HG03439 (cell line): ENCODE results near the gene OR1I1.
"Not testable (repeated sequence)": the region's sequence is repeated elsewhere in the genome, so short reads cannot be mapped to it uniquely, and the experiment has no call there.

Experiments used
- ATAC-seq: cut with Tn5 transposase; IDR thresholded peaks from one replicate; pipeline ENCODE4 v1.9.1; 2021; ENCODE audit warnings: mild to moderate bottlenecking, moderate library complexity; ENCODE audit not compliant: unreplicated experiment

OR1I1 gene

GRCh38 chr19:15097980-15098379 lies 16.0 kb downstream of the OR1I1 start:
- ATAC-seq = not testable (repeated sequence)

DNA sequence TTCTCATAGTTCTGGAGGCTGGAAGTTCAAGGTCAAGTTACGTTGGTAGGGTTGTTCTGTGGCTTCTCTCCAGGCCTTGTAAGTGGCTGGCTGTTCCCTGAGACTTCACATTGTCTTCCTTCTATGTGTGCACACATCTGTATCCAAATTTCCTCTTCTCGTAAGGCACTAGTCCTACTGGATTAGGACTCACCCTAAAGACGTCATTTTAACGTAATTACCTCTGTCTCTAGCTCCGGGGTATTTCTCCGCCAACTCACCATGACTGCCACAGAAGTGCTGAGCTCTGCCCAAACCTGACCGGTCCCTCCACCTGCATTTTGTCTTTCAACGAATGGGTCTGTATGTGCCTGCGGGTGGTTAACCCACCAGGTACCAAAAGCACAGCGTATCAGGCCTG lies 16.4 kb downstream of the OR1I1 start:
- no peak for ATAC-seq

DNA sequence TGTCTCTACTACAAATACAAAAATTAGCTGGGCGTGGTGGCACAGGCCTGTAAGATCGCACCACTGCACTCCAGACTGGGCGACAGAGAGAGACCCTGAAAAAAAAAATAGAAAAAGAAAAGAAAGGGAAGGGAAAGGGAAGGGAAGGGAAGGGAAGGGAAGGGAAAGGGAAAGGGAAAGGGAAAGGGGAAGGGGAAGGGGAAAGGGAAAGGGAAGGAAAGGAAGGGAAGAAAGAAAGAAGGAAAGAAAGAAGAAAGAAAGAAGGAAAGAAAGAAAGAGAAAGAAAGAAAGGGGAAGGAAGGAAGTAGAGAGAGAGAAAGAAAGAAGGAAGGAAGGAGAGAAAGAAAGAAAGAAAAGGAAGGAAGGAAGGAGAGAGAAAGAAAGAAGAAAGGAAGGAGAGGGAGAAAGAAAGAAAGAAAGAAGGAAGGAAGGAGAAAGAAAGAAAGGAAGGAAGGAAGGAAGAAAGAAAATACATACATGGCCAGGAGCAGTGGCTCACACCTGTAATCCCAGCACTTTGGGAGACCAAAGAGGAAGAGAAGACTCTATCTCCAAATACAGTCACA lies 17.1 kb downstream of the OR1I1 start:
- no peak for ATAC-seq

- ATAC-seq = no peak
Observed at GRCh38 chr19:15101479-15102082, 19.6 kb downstream of the OR1I1 start.

DNA sequence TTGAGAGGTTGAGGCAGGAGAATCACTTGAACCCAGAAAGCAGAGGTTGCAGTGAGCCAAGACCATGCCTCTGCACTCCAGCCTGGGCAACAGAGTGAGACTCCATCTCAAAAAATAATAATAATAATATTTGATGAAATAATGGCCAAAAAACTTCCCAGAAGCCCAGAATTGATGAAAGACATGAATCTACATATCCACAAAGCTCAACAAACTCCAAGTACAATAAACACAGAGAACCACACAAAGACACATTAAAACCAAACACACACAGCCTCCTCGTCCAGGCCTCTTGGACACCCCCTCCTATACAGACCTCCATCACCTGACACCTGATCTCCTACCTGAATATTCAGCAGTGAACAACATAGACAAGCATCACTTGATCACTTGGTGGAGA lies 22.0 kb downstream of the OR1I1 start:
- ATAC-seq = no peak

DNA sequence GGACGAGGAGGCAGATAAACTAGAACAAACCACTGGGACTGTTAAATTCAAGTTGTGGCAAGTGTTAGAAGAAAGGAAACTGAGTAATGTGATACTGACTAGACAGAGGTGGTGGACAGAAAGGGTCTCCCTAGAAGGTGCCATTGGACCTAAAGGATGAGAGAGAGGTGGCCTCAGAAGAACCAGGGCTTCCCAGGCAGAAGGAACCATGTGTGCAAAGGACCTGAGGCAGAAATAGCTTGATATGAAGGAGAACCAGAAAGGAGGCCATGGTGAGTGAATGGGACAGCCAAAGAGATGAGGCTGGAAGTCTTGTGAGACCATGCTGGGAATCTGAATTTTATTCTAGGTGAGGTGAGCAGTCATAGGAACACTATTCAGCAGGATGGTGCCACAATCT lies 22.4 kb downstream of the OR1I1 start:
- ATAC-seq = no peak

- ATAC-seq = no peak
Observed at GRCh38 chr19:15105044-15105443, 23.0 kb downstream of the OR1I1 start.

DNA sequence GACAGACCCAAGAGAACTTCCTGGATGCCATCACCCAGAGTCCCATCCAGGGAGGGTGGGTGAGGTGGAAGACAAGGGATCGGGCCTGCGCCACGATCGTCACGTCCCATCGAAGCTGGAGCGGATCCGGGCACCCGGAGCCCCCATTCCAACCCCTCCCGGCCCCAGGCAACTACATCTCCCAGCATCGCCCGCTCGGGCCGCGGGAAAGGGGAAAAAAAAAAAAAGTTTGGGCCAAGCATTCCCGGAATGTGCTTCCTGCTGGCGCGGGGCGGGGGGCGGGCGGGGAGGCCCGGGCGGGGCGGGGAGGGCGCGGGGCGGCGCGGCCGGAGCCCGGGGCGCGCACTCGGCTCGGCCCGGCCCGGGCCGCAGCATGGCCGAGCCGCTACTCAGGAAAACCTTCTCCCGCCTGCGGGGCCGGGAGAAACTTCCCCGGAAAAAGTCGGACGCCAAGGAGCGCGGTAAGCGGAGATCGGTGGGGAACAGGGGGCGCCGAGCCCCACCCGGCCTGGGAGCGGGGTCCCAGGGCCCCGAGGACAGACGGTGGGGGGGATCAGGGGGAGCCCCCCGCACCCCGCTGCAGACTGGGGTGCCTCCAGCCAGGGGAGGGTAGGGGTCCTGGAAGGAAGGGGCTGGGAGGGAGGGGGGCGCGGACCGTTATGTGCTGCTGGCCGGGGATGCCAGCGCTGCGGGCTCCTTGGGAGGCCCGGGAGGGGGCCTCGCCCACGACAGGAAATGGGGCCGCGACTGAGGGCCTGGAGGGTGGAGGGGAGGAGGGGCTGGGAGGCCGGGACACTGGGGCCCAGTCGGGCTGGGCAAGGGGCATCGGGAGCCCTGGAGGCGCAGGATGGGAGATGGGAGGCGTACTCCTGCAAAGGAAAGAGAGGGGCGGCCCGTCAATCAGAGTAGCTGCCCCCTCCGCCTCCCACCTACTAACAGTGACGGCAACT lies 25.3 kb downstream of the OR1I1 start, which contains the start of gene SYDE1:
TSS of gene SYDE1 (plus strand) at position 341 of the 950 bp plus-strand sequence. CDS start at position 374, 33 bp downstream.
- no peak for ATAC-seq

- no peak for ATAC-seq
Observed at GRCh38 chr19:15108145-15108844, 26.3 kb downstream of the OR1I1 start.

DNA sequence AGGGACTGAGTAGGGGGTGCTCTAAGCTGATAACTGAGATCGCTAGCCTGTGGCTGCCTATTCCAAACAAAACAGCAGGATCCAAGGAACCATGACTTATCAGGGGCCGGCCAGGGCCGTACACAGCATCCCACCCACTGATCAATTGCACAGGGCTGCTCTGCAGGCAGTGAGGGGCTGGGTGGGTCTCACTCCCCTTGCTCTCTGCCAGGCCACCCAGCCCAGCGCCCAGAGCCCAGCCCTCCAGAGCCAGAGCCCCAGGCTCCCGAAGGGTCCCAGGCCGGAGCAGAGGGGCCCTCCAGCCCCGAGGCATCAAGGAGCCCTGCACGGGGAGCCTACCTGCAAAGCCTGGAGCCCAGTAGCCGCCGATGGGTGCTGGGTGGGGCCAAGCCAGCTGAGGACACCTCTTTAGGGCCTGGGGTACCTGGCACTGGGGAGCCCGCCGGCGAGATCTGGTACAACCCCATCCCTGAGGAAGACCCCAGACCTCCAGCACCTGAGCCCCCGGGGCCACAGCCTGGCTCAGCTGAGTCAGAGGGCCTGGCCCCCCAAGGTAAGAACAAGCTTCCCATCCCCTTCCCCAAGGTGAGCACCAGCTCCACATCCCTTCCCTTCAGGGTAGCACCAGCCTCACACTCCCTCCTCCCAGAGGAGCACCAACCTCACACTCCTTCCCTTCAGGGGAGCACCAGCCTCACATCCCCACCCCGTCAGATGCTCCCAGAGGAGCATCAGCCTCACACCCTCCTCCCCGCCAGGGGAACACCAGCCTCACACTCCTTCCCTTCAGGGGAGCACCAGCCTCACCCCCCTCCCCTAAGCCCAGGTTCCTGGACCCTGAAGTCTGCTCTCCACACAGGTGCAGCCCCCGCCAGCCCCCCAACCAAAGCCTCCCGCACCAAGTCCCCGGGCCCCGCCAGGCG lies 27.1 kb downstream of the OR1I1 start:
- no peak for ATAC-seq

GRCh38 chr19:15109768-15110417 lies 27.9 kb downstream of the OR1I1 start:
- ATAC-seq = no peak

- no peak for ATAC-seq
Observed at GRCh38 chr19:15110418-15110815, 28.4 kb downstream of the OR1I1 start.

DNA sequence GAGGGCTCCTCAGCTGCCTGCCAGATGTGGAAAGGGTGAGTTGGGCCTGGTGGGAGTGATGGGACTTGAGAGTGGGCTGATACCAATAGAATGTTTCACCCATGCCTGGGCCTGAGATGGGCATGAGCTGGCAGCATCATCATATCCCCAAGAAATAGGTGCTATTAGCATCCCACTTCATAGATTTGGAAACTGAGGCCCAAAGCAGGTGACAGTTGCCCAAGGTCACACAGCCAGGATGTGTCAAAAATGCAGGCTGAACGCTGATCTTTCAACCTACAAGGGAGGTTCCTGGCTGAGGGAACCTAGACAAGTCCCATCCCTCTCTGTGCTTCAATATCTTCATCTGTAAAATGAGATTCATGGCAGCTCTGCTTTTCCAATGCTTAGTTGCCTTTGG lies 29.7 kb downstream of the OR1I1 start:
- ATAC-seq = no peak

DNA sequence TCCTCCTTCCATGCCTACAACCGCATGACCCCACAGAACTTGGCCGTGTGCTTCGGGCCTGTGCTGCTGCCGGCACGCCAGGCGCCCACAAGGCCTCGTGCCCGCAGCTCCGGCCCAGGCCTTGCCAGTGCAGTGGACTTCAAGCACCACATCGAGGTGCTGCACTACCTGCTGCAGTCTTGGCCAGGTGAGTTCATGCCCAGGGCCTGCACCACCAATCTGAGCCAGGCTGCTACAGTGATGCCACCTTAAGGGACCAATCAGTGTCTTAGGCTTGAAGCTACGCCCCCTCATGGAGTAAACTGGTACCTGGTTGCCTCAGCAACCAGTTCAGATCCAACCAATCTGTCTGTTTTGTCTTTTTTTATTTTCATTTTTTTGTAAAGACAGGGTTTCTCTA lies 30.4 kb downstream of the OR1I1 start:
- no peak for ATAC-seq

DNA sequence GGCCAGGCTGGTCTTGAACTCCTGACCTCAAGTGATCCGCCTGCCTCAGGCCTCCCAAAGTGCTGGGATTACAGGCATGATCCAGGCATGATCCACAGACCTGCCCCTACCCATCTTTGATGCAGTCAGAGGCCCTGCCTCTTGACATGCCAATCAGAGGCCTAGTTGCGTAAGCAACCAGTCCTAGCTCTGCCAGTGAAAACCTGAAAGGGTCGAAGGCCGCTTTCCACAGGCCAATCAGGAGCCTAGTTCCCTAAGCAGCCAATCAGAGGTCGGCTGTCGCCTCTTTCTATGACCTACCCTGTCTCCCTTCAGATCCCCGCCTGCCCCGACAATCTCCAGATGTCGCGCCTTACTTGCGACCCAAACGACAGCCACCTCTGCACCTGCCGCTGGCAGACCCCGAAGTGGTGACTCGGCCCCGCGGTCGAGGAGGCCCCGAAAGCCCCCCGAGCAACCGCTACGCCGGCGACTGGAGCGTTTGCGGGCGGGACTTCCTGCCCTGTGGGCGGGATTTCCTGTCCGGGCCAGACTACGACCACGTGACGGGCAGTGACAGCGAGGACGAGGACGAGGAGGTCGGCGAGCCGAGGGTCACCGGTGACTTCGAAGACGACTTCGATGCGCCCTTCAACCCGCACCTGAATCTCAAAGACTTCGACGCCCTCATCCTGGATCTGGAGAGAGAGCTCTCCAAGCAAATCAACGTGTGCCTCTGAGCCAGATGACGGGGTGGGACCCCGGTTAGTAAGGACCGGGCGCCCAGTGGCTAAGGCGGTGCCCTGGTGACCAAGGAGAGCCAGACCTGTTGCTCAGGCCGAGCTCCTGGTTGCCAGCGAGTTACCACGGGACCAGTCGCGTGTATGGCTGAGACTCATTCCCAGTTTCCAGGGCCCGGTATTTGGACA lies 31.5 kb downstream of the OR1I1 start:
- ATAC-seq = no peak

- ATAC-seq = no peak
Observed at GRCh38 chr19:15114153-15114540, 32.1 kb downstream of the OR1I1 start.

- no peak for ATAC-seq
Observed at GRCh38 chr19:15115080-15115479, 33.1 kb downstream of the OR1I1 start.

DNA sequence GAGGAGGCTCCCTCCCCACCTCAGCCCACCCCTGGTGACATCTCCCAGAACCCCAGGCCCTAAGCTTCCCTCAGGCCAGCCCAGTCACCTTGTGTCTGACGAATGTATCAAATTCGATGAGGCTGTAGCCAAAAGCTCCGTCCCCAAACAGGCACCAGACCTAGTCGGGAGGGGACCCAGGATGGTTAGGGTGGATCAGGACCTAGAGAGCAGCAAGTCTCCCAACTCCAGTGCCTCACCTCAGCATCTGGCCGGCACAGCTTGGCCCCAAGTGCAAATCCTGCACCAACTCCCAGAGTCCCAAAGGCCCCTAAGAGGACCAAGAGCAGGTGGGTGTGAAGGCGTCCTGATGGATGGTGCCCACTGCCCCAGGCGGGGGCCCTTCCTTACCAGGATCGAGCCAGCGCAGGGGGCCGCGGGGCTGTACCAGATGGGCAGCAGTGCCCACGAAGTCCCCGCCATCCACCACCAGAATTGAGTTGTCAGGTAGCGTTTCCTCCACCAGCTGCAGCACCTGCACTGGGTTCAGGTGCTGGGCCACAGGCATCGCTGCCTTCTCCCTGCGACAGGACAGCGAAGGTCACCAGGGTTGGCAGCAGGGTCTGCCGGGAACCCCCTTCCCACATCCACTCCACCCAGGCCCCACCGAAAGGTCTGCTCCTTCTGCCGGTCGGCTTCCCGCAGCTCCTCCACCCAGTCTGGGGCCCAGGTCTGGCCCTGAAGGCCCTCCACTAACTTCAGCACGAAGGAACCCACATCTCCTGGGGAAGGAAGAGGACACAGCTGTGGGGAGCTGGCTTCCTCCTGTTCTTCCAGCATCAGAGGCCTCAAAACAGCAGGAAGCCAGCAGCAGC lies 34.0 kb downstream of the OR1I1 start:
- no peak for ATAC-seq
